Measurements from ENCODE around the gene CACNA1C.

The CACNA1C gene

DNA sequence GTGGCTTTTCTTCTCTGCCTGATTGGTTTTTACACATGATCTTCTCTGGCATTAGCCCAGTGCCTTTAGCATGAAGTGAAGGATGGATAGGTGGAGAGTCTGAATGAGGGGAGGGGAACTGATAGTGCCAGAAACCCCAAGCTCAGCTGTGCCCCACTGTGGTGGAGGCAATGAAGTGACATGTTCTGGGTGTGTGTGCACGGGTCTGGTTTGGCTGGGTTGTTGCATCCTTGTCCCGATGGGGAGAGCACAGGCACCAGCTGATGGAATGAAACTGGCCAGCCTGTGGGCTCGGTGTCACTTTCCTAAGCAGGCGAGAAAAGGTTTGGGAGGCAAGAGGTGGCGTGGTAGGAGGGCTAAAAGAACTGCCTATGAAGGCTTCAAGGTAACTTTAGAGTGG, 65.3 kb downstream of the CACNA1C start:
- in situ Hi-C loops (cut with HindIII; ENCODE audit: low pct_ligation_motif_present, low sequenced_read_pairs), result no loop called here
- Histone ChIP-seq H3K27me3 (replicated peaks) (peaks cover 3% of the 10 kb centered on the region), H3K36me3 (replicated peaks) (no peaks in the 10 kb centered on the region), H3K27ac (no peak overlapping the region), H3K4me3 (ENCODE audit: low read depth, low read length) (no peak overlapping the region)
- no peak for DNase-seq
- TF ChIP-seq, protein P1, sequence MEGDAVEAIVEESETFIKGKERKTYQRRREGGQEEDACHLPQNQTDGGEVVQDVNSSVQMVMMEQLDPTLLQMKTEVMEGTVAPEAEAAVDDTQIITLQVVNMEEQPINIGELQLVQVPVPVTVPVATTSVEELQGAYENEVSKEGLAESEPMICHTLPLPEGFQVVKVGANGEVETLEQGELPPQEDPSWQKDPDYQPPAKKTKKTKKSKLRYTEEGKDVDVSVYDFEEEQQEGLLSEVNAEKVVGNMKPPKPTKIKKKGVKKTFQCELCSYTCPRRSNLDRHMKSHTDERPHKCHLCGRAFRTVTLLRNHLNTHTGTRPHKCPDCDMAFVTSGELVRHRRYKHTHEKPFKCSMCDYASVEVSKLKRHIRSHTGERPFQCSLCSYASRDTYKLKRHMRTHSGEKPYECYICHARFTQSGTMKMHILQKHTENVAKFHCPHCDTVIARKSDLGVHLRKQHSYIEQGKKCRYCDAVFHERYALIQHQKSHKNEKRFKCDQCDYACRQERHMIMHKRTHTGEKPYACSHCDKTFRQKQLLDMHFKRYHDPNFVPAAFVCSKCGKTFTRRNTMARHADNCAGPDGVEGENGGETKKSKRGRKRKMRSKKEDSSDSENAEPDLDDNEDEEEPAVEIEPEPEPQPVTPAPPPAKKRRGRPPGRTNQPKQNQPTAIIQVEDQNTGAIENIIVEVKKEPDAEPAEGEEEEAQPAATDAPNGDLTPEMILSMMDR (IDR thresholded peaks at IDR 0.05; ENCODE audit: low read depth, low read length, missing control alignments), result no peak

DNA sequence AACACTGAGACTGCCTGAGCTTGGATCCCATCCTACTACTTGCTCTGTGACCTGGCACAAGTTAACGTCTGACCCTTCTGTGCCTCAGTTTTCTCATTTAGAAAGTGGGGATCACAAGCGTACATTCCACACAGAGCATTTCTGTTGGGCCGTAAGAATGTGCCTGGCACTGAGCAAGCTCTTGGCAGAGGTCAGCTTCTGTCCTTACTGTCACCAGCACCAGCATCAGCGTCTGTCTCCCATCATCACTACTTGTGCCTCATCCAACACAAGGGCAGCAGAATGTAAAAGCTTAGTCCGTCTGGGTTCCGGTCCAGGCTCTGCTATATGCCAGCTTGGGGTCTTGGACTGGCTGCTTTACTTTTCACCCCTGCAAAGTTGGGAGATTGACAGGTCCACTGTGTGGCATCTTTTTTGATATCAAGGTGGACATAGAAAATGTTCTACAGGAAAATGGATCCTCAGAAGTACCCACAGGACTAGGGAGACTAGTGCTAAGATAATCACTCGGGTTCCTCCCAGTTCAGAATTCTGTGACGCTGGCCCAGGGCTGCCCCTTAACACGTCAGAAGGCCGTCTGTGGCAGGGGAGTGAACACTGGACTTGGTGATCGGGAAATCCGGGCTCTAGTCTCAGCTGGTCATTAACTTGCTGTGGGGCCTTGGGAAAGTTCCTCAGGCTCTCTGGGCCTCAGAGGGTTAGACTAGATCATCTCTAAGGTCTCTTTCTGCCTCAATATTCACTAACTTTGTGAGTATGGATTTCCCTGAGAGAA, 65.9 kb downstream of the CACNA1C start:
- TF ChIP-seq, protein P1 (IDR thresholded peaks at IDR 0.05; ENCODE audit: low read depth, low read length, missing control alignments), result no peak
- H3K27me3 ChIP-seq (replicated peaks), result peaks cover 3% of the 10 kb centered on the region
- H3K36me3 ChIP-seq (replicated peaks), result no peaks in the 10 kb centered on the region
- H3K27ac ChIP-seq, result no peak overlapping the region
- H3K4me3 ChIP-seq (ENCODE audit: low read depth, low read length), result no peak overlapping the region
- in situ Hi-C loops (cut with HindIII; ENCODE audit: low pct_ligation_motif_present, low sequenced_read_pairs), result no loop called here
- no peak for DNase-seq

DNA sequence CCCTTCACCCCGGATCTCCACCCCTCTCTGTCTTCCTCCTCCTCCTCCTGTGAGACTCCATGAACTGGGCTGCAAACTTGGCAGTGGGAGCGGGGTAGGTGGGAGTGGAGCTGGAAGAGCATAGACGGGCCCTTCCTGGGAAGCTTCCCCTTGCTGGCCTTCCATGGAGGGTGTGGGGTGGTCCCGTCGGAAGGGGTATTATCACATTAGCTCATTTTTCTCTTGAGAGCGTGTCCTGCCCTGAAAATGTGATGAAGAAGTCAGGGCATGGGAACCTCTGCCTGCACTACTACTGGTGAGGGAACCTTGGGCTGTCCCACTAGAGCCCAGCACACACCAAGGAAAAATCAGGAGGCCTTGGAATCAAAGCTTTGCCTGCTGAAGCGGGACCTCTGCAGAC, 66.5 kb downstream of the CACNA1C start:
- in situ Hi-C loops (cut with HindIII; ENCODE audit: low pct_ligation_motif_present, low sequenced_read_pairs), result no loop called here
- TF ChIP-seq, protein P1 (IDR thresholded peaks at IDR 0.05; ENCODE audit: low read depth, low read length, missing control alignments), result no peak
- H3K36me3 ChIP-seq (replicated peaks), result no peaks in the 10 kb centered on the region
- no peak overlapping the region for H3K4me3 ChIP-seq (ENCODE audit: low read depth, low read length)
- DNase-seq, result no peak
- no peak overlapping the region for H3K27ac ChIP-seq
- H3K27me3 ChIP-seq (replicated peaks), result peaks cover 3% of the 10 kb centered on the region

DNA sequence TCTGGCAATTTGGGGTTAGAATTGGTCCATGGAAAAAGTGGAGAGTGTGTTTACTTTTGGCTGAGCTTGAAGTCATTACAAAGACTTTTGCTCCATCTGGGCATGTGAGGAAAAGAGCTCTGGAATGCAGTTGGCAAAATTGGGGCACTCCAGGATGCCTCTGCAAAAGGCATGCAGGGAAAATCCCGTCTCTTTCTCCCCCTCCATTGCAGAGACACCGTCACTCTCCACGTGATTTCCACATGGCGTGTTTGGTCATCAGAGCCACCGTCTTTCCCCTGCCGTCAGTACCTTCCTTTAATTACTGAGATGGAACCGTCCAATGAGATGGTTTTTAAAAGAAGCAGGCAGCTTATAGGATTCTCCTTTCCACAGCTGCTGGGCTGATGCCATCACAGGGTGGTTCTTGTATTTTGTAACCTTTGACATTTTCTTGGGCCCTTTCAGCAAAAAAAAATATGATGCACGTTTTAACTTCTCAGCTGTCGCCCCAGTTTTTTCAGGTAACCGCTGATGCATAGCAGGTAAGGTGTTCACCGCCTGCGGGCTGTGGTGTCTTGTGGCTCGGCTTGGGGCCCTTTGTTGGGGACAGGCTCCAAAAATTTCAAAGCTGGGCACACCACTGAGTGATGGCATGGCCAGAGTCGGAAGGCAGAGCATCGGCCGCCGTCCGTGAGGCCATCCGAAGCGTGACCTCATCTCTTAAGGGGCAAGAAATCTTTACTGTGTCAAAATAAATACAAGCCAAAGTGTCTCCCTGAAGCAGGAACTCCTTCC, 68.4 kb downstream of the CACNA1C start:
- Histone ChIP-seq H3K4me3 (ENCODE audit: low read depth, low read length) (no peak overlapping the region), H3K27me3 (replicated peaks) (peaks cover 3% of the 10 kb centered on the region), H3K36me3 (replicated peaks) (no peaks in the 10 kb centered on the region), H3K27ac (no peak overlapping the region)
- TF ChIP-seq, protein P1 (IDR thresholded peaks at IDR 0.05; ENCODE audit: low read depth, low read length, missing control alignments), result no peak
- in situ Hi-C loops (cut with HindIII; ENCODE audit: low pct_ligation_motif_present, low sequenced_read_pairs), result no loop called here
- no peak for DNase-seq

DNA sequence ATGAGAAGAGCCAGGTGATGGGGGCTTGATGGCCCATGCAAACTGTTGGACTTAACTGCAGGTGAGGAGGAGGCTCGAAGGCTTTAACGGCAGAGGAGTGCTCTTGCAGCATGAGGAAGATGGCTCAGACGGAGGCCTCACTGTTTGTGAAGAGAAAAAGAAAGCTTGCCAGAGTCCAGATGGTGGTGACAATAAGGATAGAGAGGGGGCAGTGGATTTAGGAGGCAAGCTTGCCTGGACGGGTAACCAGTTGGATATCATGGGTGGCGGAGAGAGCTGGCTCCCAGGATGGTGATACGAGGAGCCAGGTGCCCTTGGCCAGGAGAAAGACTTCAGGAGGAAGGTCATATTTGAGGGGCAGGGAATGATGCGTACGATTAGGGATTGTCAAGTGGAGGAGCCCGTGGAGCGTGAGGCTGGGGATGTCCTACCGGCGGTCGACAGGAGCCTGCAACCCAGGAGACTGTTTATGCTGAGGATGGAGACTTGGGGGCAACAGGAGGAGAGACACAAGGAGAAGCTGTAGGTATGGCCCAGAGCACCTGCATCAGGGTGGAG, 71.8 kb downstream of the CACNA1C start:
- in situ Hi-C loops (cut with HindIII; ENCODE audit: low pct_ligation_motif_present, low sequenced_read_pairs), result no loop called here
- H3K4me3 ChIP-seq (ENCODE audit: low read depth, low read length), result no peak overlapping the region
- TF ChIP-seq, protein P1 (IDR thresholded peaks at IDR 0.05; ENCODE audit: low read depth, low read length, missing control alignments), result no peak
- H3K36me3 ChIP-seq (replicated peaks), result no peaks in the 10 kb centered on the region
- no peak overlapping the region for H3K27ac ChIP-seq
- H3K27me3 ChIP-seq (replicated peaks), result peaks cover 3% of the 10 kb centered on the region
- DNase-seq, result no peak

Measured in brain microvascular endothelial cell (primary cell).